NCI-H1105 (cell line): Measurements from ENCODE around the gene FSTL3.

Source experiments
- DNase-seq: peaks from one replicate; lab custom pipeline; 2025; lab: John Stamatoyannopoulos, UW

FSTL3 gene

GRCh38 chr19:645912-646778, 30.0 kb upstream of the FSTL3 start:
- DNase-seq: no peak

DNA sequence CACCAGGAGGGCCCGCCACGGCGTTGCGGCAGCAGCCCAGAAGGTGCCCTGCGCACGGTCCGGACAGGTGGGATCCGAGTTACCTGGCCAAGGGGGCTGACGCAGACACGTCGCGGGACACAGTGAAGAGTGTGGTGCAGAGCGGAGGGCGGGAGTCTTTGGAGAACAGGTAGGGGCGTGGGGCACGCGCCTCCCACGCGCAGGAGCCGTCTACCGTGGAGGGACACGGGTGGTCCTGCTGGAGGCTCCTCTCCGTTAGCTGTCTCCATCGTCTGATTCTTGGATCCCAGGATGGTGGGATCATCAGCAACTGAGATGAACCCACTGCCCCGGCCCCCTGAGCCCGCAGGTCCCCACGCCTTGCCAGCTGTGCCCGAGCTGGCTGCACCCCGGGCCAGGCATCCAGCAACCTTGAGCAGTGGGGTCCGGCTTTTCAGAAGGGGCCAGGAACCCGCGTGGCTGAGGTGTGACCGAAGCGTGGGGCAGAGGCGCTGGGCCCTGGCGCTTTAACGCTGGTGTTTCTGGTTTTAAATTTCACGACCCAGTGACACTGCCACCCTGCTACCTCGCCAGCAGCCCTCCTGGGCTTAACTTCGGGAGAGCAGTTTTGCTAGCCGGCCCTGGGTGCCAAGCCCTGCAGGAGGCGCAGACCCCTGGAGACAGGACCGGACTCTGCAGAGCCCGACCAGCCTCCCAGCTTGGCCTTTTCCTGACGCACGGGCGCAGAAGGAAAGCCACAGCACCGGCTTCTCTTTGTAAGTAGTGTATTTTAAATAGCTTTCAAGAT, 29.2 kb upstream of the FSTL3 start:
- no peak for DNase-seq

- DNase-seq: no peak
These were observed 28.5 kb upstream of the FSTL3 start for GRCh38 chr19:647566-648284.

DNA sequence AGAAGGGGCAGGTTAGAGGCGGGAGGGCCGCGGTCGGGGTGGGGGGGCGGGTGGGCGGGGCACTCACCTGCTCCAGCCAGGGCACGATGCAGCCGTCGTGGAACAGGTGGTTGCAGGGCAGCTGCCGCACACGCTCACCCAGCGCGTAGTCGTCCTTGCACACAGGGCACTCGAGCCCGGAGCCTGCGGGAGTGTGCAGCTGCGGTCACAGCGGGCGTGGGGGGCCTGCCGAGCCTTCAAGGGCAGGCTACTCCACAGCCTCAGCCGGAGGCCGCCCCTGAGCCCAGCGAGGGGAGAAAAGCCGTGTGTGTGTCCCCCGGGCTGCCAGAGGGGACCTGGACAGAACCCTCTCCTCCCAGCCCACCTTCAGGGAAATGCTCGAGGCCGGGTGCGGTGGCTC, 27.9 kb upstream of the FSTL3 start:
- no peak for DNase-seq

- DNase-seq: no peak
These were observed 27.0 kb upstream of the FSTL3 start for GRCh38 chr19:648904-649801.

DNA sequence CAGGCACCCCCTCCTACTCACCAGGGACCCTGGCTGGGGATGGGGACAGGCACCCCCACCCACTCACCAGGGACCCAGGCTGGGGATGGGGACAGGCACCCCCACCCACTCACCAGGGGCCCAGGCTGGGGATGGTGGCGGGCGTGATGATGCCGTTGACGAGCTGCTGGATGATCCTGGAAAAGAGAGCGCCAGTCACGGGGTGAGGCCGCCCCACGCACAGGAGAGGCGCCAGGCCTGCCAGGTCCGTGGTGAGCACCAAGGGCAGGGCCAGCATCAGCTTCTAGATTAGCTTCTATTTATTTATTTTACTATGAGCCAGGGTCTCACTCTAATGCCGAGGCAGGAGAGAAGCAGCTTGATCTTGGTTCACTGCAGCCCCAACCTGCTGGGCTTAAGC, 26.1 kb upstream of the FSTL3 start:
- DNase-seq: no peak

DNA sequence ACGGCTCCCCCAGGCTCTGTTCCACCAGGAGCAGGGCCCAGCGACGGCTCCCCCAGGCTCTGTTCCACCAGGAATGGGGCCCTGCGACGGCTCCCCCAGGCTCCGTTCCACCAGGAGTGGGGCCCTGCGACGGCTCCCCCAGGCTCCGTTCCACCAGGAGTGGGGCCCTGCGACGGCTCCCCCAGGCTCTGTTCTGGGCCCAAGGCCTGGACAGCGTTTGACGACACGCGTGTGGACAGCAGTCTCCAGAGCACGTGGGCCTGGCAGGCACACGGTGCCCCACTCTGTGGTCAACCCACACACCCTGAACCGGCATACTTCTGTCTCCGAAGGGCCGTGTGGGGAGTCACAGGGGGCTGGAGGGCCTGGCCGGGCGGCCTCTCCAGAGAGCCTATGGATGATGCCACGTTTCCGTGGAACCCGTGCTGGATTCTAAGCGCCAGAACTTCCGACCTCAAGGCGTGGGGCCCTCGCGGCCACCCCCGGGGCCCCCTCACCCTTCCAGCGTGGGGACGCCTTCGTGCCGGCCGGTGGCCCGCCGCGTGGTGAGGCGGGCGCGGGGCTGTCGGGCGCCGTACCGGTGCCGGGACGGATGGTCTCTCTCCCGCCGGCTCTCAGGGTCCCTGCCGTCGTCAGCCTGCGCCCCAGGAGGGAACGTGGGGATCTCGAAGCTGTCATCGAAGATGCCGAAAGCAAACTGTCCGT, 24.9 kb upstream of the FSTL3 start:
- DNase-seq: no peak

- no peak for DNase-seq
These were observed 24.2 kb upstream of the FSTL3 start for GRCh38 chr19:651991-652390.

DNA sequence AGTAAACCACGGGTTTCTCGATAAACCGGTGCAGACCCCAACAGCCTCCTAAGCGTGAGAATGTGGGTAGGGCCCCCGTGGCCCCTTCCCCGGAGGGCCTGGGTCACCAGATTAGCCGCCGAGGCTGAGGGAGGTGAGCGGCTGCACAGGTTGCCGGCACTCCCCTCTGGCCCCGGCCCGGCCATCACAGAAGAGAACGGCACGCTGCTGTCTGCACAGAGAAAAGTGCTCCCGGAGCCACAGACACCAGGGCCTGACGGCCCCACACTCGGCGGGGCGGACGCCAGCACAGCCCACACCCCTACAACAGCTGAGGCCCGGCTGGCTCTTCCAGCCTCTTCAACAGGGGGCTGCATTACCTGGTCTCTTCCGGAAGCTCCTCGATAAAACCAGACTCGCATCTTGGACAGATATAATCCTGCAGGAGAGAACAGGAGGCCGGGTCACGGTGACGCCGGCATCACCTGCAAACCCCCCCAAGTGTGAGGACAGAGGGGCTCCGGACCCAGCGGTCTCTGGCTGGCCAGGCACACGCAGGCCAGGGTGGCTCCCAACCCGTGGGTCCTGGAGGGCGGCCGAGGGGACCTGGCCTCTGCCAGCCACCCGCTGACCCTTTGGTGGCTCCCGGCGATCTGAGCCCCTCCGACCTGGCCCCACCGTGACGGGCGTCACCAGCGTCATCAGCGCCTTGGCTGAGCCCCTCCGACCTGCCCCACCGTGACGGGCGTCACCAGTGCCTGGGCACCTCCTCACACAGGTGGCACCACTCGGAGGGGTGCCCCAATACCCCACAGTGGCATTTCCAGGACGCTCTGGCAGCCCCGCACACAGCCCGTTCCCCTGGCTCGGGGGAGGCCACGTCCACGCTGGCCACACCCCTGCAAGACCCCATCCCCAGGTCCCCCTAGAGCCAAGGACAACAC, 23.5 kb upstream of the FSTL3 start:
- no peak for DNase-seq

DNA sequence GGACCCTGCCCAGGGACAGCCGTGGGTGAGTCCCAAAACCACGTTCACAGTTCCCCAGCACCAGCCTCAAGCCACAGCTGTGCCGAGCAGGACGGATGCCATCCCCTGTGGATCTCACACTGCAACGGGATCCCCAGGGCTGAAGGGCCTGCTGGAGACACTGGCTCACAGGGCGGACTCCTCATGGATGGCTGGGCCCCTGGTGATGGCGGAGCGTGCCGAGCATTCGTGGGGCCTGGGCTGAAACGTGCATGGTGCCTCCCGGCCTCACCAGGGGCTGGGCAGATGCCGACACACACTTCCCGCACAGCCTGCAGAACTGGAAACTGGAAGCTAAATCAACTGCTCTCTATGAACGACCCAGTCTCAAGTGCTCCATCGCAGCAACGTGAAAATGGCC, 22.8 kb upstream of the FSTL3 start:
- no peak for DNase-seq

DNA sequence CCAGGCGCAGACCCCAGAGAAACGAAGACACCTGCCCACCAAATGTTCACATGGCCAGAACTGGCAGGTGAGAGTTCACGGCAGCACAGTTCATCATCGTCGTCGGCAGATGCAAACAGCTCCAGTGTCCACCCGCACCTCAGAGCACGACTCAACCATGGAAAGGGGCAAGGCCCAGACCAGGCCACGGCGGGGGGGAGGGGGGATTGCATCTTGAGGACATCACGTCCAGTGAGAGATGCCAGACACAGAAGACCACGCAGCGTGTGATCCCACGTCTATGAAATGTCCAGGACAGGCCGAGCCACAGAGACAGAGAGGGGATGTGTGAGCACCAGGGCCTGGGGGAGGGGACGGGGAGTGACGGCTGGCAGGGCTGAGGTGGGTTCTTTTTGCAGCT, 20.5 kb upstream of the FSTL3 start:
- DNase-seq: no peak

GRCh38 chr19:656751-657559, 19.2 kb upstream of the FSTL3 start:
- no peak for DNase-seq

DNA sequence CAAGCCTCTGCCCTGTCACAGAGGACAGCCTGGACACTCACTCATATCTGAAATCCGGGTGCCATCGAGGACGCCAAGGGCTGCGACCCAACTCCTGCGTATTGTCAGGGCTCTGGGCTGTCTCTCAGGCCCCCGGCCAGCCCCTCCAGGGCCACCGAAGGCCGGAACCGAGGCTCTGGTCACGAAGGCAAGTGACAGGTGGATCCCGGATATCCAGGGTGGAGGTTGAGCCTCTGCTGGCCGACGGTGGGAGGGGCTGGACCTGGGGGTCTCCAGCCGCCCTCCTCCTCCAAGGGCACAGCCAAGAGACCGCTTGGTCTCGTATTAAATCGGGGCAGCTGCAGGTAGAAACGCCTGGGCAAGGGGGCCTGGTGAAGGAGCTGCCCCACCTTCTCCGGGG, 18.6 kb upstream of the FSTL3 start:
- no peak for DNase-seq

DNA sequence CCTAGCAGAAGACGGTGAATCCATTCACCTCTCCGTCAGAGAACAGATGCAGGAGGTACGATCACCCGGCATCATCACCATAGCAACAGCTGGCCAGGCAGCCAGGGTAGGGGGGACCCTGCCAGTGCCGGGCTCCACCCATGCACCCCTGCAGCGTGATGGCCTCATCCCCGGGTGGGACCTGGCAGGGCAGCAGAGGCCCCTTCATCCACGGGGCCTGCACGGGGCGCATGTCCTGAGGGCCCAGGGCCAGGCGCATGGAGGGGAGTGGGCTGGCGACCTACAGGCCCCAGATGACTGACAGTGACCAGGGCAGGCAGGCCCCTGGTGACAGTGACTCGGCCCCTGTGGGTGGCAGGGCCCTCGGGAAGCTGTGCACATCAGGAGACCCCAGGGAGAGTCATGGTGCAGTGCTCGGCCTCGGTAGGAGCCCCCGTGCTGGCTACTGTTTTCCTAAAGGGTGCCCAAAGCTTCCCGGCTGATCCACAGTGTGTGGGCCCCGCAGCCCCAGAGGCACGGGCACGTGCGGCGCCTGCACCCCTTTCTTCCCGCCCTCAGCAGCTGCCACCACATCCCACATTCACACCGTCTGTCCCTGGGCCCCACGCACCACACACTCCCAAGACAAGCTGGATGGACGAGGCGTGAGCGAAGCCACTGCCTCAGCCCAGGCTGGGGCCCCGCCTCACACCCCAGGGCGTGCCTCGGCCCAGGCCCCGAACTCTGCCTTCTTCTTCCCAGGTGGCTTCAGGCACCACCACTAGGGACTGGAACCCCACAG, 17.9 kb upstream of the FSTL3 start:
- no peak for DNase-seq

GRCh38 chr19:658916-659839, 17.0 kb upstream of the FSTL3 start:
- no peak for DNase-seq

DNA sequence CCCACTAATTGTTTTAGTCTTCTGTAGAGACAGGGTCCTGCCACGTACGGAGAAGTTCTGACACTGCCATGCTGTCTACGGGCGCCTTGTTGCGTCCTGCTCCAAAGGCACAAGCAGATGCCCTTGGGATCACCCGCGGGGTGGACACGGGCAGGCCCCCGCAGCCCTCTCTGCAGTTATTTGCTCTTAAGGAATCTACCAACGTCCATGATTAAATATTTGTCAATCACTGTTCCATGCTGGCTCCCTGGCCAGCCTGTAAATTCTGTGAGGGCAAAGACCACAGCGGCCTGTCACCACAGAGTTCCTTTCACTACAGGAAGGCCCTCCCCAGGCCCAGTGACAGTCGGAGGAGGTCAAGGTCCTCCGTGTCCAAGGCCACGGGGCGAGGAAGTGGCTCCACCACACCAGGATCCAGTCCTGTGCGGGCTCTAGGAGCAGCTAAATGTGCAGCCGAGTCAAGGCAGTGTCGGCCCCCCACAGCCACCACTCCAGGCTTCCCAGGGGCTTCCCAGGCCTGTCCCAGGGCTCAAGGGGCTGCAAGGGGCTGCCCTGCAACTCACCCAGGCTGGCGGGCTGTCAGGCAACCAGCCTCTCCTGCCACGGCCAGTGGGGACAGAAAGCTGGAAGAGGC, 15.3 kb upstream of the FSTL3 start:
- no peak for DNase-seq
